GM12878 (cell line): Measurements from ENCODE around the gene CACNA2D4.

ENCODE experiments used
- BHLHE40 ChIP-seq, 2 experiments: fragments of 450-650 bp in 1 of 2; IDR thresholded peaks; 2 replicates each; pipeline ENCODE4 v1.6.1; 2011 to 2017; ENCODE audit warnings: low read depth in 2 of 2, borderline replicate concordance in 1 of 2, improper control_type of control experiment in 1 of 2, low read length in 1 of 2, mild to moderate bottlenecking in 1 of 2
- CBX3 ChIP-seq: fragments of 200-600 bp; sonication (generic); IDR thresholded peaks from 2 replicates; pipeline ENCODE4 v1.6.1; 2016; ENCODE audit warnings: low read depth, borderline replicate concordance
- GABPA ChIP-seq: IDR thresholded peaks from 2 replicates; pipeline ENCODE4 v1.6.1; 2014; ENCODE audit warnings: antibody characterized with exemption, low read depth, mild to moderate bottlenecking, inconsistent platforms
- GATAD2B ChIP-seq: fragments of 450-650 bp; conservative IDR thresholded peaks from 2 replicates; pipeline ENCODE4 v1.6.1; 2017; ENCODE audit warnings: low read depth, mild to moderate bottlenecking, moderate library complexity
- POLR2AphosphoS5 ChIP-seq: IDR thresholded peaks from 2 replicates; pipeline ENCODE4 v1.6.1; 2011; ENCODE audit warnings: mild to moderate bottlenecking, low read length, inconsistent platforms
- TF ChIP-seq, protein P1 (sequence below): IDR thresholded peaks from 2 replicates; pipeline ENCODE4 v1.6.1; 2011; ENCODE audit warnings: low read depth, low read length, improper control_type of control experiment, borderline replicate concordance

GRCh38 chr12:1747609-1748008 lies 170.8 kb downstream of the CACNA2D4 start:
- TF ChIP-seq GABPA = no peak
- TF ChIP-seq POLR2AphosphoS5 = no peak
- TF ChIP-seq, protein P1, sequence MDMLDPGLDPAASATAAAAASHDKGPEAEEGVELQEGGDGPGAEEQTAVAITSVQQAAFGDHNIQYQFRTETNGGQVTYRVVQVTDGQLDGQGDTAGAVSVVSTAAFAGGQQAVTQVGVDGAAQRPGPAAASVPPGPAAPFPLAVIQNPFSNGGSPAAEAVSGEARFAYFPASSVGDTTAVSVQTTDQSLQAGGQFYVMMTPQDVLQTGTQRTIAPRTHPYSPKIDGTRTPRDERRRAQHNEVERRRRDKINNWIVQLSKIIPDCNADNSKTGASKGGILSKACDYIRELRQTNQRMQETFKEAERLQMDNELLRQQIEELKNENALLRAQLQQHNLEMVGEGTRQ = no peak
- no peak for TF ChIP-seq CBX3
- TF ChIP-seq BHLHE40 (IDR thresholded peaks at IDR 0.05; ENCODE audit: borderline replicate concordance in 1 of 2, low read depth in 2 of 2, low read length in 1 of 2) = no peak
- no peak for TF ChIP-seq GATAD2B
